Activated B cell treated with CpG ODN at 0.5 μM for 24 hours (primary cell): ENCODE data around the gene YIF1B. TPM values are rescaled to one million over a fixed set of nuclear protein-coding genes. Genes with fewer than 3 reads are reported as not detected.

Source experiments
- ATAC-seq: fragments of 200-7000 bp; cut with Tn5 transposase; one replicate; pipeline ENCODE4 v1.10.0; 2021; ENCODE audit warnings: low read depth, mild to moderate bottlenecking, moderate library complexity
- CTCF ChIA-PET: fragments of 350-600 bp; sonication (Branson Sonifier 250); formaldehyde crosslinking; loops from one replicate; lab custom pipeline; 2021; ENCODE audit warnings: antibody characterized with exemption; lab: Charles Lee
- POLR2A ChIA-PET: fragments of 350-600 bp; sonication (Branson Sonifier 250); formaldehyde crosslinking; loops from one replicate; lab custom pipeline; 2021; ENCODE audit warnings: antibody characterized with exemption; lab: Charles Lee
- DNase-seq: peaks from one replicate; pipeline ENCODE4 v3.0.0; 2022
- H3K27ac Mint-ChIP-seq: one replicate; pipeline ENCODE4 v1.8.0; 2020; ENCODE audit warnings: mixed read lengths
- H3K27me3 Mint-ChIP-seq: one replicate; pipeline ENCODE4 v1.8.0; 2021; ENCODE audit warnings: mixed read lengths
- H3K36me3 Mint-ChIP-seq: one replicate; pipeline ENCODE4 v1.8.0; 2021; ENCODE audit warnings: low read depth, mixed read lengths
- H3K4me1 Mint-ChIP-seq: one replicate; pipeline ENCODE4 v1.8.0; 2021; ENCODE audit warnings: mixed read lengths
- H3K4me3 Mint-ChIP-seq: one replicate; pipeline ENCODE4 v1.8.0; 2020; ENCODE audit warnings: mild to moderate bottlenecking, mixed read lengths
- H3K9me3 Mint-ChIP-seq: one replicate; pipeline ENCODE4 v1.8.0; 2020; ENCODE audit warnings: mixed read lengths
- CTCF ChIP-seq: fragments of 200-600 bp; IDR thresholded peaks from one replicate; pipeline ENCODE4 v1.8.0; 2022; ENCODE audit warnings: antibody characterized with exemption, mild to moderate bottlenecking
- intact Hi-C: fragments of 100-400 bp; cut with micrococcal nuclease; formaldehyde crosslinking; loops from one replicate; pipeline ENCODE4 v1.15.1; 2024
- total RNA-seq: library from RNA; stranded (reverse); gene quantifications from 2 replicates; pipeline ENCODE4 v1.2.3, GENCODE V29; 2022

The YIF1B gene
- total RNA-seq, 1 donor from 2014 or later: 28.7 TPM

DNA sequence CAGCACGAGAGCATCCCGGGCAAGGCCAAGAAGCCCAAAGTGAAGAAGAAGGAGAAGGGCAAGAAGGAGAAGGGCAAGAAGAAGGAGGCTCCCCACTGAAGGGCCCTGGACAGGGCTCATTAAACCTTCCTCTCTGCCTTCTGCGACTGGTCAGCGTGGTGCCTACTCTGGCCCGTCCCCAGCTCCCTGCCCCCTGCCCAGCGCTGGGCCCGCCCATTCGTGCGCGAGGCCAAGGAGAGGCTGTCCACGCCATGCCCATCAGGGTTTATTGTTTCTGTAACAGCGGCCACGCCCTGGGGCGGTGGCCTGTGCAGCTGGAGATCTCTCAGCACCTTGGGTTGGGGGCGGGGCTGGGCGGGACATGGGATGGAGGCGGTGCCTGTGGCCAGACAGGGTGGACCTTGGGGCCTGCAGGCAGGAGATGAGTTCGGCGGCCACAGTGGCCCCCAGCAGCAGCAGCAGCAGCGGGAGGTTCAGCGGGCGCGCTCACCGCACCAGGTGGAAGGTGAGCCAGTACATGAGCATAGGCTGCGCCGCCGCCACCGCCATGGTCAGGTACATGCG is 10.8 kb downstream of the YIF1B start:
- Mint-ChIP-seq H3K27me3 (no peaks in the 10 kb centered on the region), H3K9me3 (no peaks in the 10 kb centered on the region), H3K27ac (no peak overlapping the region), H3K4me1 (no peaks in the 10 kb centered on the region), H3K36me3 (peaks cover 34% of the 10 kb centered on the region), H3K4me3 (no peak overlapping the region)
- intact Hi-C loops: no loop called here
- no peak for TF ChIP-seq CTCF
- no peak for DNase-seq
- ChIA-PET CTCF (no interaction called here), POLR2A (interaction anchor here (0.6 kb wide), 1 partner anchor 21 kb away, joined by 3 read pairs; no protein-coding TSS in a partner anchor)
- ATAC-seq: no peak

GRCh38 chr19:38304352-38304865 is 11.3 kb downstream of the YIF1B start:
- DNase-seq: no peak
- peaks cover 34% of the 10 kb centered on the region for H3K36me3 Mint-ChIP-seq
- intact Hi-C loops: no loop called here

DNA sequence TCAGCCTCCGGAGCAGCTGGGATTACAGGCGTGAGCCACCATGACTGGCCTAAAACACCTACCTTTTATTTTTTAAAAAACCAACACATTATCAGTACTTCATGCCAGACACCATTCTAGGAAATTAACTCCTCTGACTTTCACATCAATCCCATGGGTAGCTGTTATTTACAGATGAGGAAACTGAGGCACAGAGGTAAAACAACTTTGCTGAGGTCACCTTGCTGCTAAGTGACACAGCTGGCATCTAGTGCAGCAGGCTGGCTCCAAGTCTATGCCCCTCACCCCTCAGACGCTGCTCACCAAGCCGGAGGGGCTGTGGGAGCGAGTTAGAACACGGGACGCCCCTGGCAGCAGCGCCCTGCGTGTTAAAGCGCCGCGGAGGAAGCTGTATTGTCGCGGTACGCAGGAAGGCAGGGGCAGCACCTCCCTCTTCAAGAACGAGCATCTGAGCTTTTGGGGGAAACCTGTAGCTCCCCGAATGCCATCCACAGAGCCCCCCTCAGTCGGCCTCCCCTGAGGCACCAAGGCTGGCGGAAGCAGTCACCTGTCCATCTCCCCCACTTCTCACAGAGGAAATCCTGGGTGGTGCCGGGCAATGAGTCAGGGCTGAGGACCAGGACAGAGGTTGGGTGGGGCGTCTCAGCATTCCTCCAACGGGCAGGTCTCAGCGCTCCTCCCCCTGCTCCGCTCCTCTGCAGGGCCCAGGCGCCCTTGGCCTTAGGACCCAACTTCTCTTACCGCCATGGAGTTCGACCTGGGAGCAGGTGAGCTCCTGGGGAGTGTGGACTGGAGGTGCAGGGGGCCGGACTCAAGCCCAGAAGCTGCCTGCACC is 12.0 kb downstream of the YIF1B start, which contains the start of gene C19orf33:
C19orf33 (plus strand) TSS at position 735 of the 835 bp plus-strand sequence; CDS start at position 746, 11 bp downstream.
- Mint-ChIP-seq H3K4me1 (no peaks in the 10 kb centered on the region), H3K27ac (no peak within 1 kb of the TSS), H3K4me3 (no peak within 1 kb of the TSS), H3K27me3 (no peaks in the 10 kb centered on the region), H3K36me3 (peaks cover 31% of the 10 kb centered on the region), H3K9me3 (no peaks in the 10 kb centered on the region)
- ChIA-PET POLR2A (no interaction called here), CTCF (no interaction called here)
- TF ChIP-seq CTCF: no peak
- ATAC-seq: no peak
- DNase-seq: no peak
- intact Hi-C loops: no loop called here

More at GRCh38 chr19:38304352-38304865, 11.3 kb downstream of the YIF1B start:
- no peaks in the 10 kb centered on the region for H3K9me3 Mint-ChIP-seq
- ChIA-PET CTCF (no interaction called here), POLR2A (interaction anchor here (0.6 kb wide), 1 partner anchor 20 kb away, joined by 3 read pairs; no protein-coding TSS in a partner anchor)
- no peak overlapping the region for H3K27ac Mint-ChIP-seq
- ATAC-seq: no peak
- no peak overlapping the region for H3K4me3 Mint-ChIP-seq
- TF ChIP-seq CTCF: no peak
- no peaks in the 10 kb centered on the region for H3K27me3 Mint-ChIP-seq
- H3K4me1 Mint-ChIP-seq: no peaks in the 10 kb centered on the region

GRCh38 chr19:38298821-38299680 is 16.7 kb downstream of the YIF1B start:
- H3K9me3 Mint-ChIP-seq: no peaks in the 10 kb centered on the region
- H3K4me1 Mint-ChIP-seq: no peaks in the 10 kb centered on the region
- no peak overlapping the region for H3K4me3 Mint-ChIP-seq
- H3K27ac Mint-ChIP-seq: peak overlapping the region; percentile 18
- CTCF ChIA-PET: no interaction called here
- ATAC-seq (no peak), DNase-seq (no peak)
- no peaks in the 10 kb centered on the region for H3K27me3 Mint-ChIP-seq
- TF ChIP-seq CTCF: no peak
- intact Hi-C loops: loop anchor here (5.0 kb wide), 1 partner anchor 37 kb away; the partner anchor contains the start of gene SPINT2
- H3K36me3 Mint-ChIP-seq: peaks cover 9% of the 10 kb centered on the region
- POLR2A ChIA-PET: interaction anchor here (1.7 kb wide), 1 partner anchor 34 kb away, joined by 3 read pairs; no protein-coding TSS in a partner anchor
